22Rv1 (cell line): ENCODE data around the gene ITPKB.

Experiments
- CTCF ChIP-seq: fragments of 450-650 bp; IDR thresholded peaks from 2 replicates; pipeline ENCODE4 v1.5.1; 2017; ENCODE audit warnings: mild to moderate bottlenecking
- ZFX ChIP-seq: fragments of 450-650 bp; IDR thresholded peaks from 2 replicates; pipeline ENCODE4 v1.6.1; 2017; ENCODE audit warnings: antibody characterized with exemption, borderline replicate concordance

- TF ChIP-seq ZFX = no peak
- no peak for TF ChIP-seq CTCF
These were observed 58.4 kb downstream of the ITPKB start for GRCh38 chr1:226680653-226681052.
